ENCODE results near the gene PLAC8. TPM values are rescaled to one million over a fixed set of nuclear protein-coding genes. Genes with fewer than 3 reads are reported as not detected.
A peak's percentile ranks its signal among the peaks of the same experiment; 100 is the strongest.

PLAC8 gene
- total and polyA plus RNA-seq, 2 of the 13 experiments (the other 11 are each of a cell fraction or from before 2014, with no cell fraction given): 3.0 to 174 TPM

DNA sequence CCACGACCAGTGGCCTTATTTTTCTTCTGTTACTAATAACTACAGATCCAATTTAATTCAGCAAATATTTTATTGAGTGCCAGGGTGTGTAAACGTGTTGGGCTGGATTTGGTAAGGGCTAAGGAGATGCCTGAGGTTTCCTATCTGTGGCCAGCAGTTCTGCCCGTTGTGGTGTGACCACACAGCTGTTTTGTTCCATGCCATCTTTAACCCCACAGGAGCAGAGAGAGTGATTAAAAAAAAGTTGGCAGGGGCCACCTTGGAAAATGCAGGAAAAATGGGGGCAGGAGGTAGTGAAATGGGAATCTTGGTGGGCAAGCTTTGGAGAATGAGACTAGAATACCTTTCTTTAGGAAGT, 1.1 kb downstream of the PLAC8 start (continued):
- TF ChIP-seq ZNF574 (CRISPR knock-in tag; IDR thresholded peaks at IDR 0.05): no peak
- no peak for TF ChIP-seq ZNF878 (CRISPR knock-in tag; IDR thresholded peaks at IDR 0.05)
- 0 out of 2 replicates have a peak, but pooled peaks have one; percentile 8 for TF ChIP-seq ZNF782 (CRISPR knock-in tag; IDR thresholded peaks at IDR 0.05; ENCODE audit: borderline replicate concordance)
- no peak for TF ChIP-seq ZMAT3 (CRISPR knock-in tag; conservative IDR thresholded peaks at IDR 0.05)
- TF ChIP-seq ZNF501 (CRISPR knock-in tag; IDR thresholded peaks at IDR 0.05): 0 out of 2 replicates have a peak, but pooled peaks have one; percentile 30
- TF ChIP-seq KLF13 (CRISPR knock-in tag; IDR thresholded peaks at IDR 0.05): no peak
- no peak for TF ChIP-seq NFYC (CRISPR knock-in tag; IDR thresholded peaks at IDR 0.05)
- TF ChIP-seq, protein P1, sequence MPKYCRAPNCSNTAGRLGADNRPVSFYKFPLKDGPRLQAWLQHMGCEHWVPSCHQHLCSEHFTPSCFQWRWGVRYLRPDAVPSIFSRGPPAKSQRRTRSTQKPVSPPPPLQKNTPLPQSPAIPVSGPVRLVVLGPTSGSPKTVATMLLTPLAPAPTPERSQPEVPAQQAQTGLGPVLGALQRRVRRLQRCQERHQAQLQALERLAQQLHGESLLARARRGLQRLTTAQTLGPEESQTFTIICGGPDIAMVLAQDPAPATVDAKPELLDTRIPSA (CRISPR knock-in tag; IDR thresholded peaks at IDR 0.05; ENCODE audit: borderline replicate concordance): no peak
- no peak for TF ChIP-seq ZNF83 (CRISPR knock-in tag; IDR thresholded peaks at IDR 0.05; ENCODE audit: borderline replicate concordance)
- TF ChIP-seq, protein P2, sequence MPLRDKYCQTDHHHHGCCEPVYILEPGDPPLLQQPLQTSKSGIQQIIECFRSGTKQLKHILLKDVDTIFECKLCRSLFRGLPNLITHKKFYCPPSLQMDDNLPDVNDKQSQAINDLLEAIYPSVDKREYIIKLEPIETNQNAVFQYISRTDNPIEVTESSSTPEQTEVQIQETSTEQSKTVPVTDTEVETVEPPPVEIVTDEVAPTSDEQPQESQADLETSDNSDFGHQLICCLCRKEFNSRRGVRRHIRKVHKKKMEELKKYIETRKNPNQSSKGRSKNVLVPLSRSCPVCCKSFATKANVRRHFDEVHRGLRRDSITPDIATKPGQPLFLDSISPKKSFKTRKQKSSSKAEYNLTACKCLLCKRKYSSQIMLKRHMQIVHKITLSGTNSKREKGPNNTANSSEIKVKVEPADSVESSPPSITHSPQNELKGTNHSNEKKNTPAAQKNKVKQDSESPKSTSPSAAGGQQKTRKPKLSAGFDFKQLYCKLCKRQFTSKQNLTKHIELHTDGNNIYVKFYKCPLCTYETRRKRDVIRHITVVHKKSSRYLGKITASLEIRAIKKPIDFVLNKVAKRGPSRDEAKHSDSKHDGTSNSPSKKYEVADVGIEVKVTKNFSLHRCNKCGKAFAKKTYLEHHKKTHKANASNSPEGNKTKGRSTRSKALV (CRISPR knock-in tag; IDR thresholded peaks at IDR 0.05): no peak
- TF ChIP-seq ONECUT2 (CRISPR knock-in tag; IDR thresholded peaks at IDR 0.05): no peak
- TF ChIP-seq MAFF (IDR thresholded peaks at IDR 0.05; ENCODE audit: low read depth, low read length): no peak
- TF ChIP-seq HMG20B (CRISPR knock-in tag; conservative IDR thresholded peaks at IDR 0.05): no peak
- TF ChIP-seq NRL (CRISPR knock-in tag; IDR thresholded peaks at IDR 0.05; ENCODE audit: borderline replicate concordance): no peak
- 0 out of 2 replicates have a peak, but pooled peaks have one; percentile 21 for TF ChIP-seq SAP130 (CRISPR knock-in tag; IDR thresholded peaks at IDR 0.05; ENCODE audit: low read depth)
- no peak for TF ChIP-seq ATF1 (CRISPR knock-in tag; IDR thresholded peaks at IDR 0.05)
- no peak for TF ChIP-seq ARID4A (CRISPR knock-in tag; IDR thresholded peaks at IDR 0.05; ENCODE audit: borderline replicate concordance)
- no peak for TF ChIP-seq HNRNPLL (IDR thresholded peaks at IDR 0.05; ENCODE audit: low read depth, low read length, poor library complexity, severe bottlenecking)
- TF ChIP-seq ZNF33A (CRISPR knock-in tag; IDR thresholded peaks at IDR 0.05; ENCODE audit: borderline replicate concordance): 0 out of 2 replicates have a peak, but pooled peaks have one; percentile 34
- TF ChIP-seq MIER3 (CRISPR knock-in tag; IDR thresholded peaks at IDR 0.05; ENCODE audit: borderline replicate concordance): no peak
- TF ChIP-seq KAT7 (CRISPR knock-in tag; IDR thresholded peaks at IDR 0.05; ENCODE audit: borderline replicate concordance): no peak
- no peak for TF ChIP-seq ZFP1 (CRISPR knock-in tag; IDR thresholded peaks at IDR 0.05)

All from HepG2 (cell line).